Measurements from ENCODE around the gene MAS1L. TPM values are rescaled to one million over a fixed set of nuclear protein-coding genes. Genes with fewer than 3 reads are reported as not detected.
"Not testable (repeated sequence)": the region's sequence is repeated elsewhere in the genome, so short reads cannot be mapped to it uniquely, and the experiment has no call there.

Gene MAS1L
- total RNA-seq, 1 donor from 2014 or later, result 0.40 TPM

DNA sequence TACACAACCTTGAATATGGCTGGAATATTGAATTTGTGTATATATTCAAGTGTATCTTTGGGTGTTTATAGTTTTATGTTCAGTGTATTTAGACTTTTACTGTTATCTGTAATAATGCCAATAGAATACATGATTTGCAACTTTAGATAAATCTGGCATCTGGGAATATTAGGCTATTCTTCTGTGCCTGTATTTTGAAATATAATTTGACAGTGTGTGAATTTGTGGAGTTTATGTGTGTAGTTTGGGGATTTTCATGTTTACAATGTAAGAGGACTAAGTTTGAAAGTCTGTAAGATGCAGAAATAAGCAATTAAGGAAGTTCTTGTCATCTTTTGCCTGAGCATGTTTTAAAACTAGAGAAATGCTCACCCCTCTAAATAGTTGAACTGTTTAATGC lies 48.8 kb downstream of the MAS1L start, which contains the start of gene OR10C1:
Gene OR10C1 (plus strand): TSS at position 301 of the 400 bp plus-strand sequence. CDS start 710 bp downstream, outside the sequence.
- ATAC-seq (no peak), DNase-seq (no peak)
- intact Hi-C loops (cut with micrococcal nuclease), result no loop called here

DNA sequence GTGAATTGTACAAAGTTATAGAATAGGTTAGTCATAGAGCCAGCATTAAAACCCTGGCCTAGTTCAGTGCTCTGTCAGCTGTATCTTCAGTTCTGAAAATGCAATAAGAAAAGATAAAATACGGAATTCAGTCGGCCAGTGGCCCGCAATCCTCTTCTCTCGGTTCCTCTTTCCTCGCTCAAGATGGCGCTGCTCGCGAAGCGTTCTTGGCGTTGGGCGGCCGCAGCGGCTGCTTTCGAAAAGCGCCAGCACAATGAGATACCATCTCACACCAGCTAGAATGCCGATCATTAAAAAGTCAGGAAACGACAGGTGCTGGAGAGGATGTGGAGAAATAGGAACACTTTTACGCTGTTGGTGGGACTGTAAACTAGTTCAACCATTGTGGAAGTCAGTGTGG lies 51.0 kb downstream of the MAS1L start:
- ATAC-seq; DNase-seq; intact Hi-C loops (cut with micrococcal nuclease): not testable (repeated sequence)

Other genes with a start within 250 kb of the MAS1L start
- gene OR14J1, start 186.3 kb downstream of the MAS1L start, total RNA-seq, result not detected
- gene OR5V1, start 119.1 kb downstream of the MAS1L start, total RNA-seq, result not detected
- gene OR12D3, start 112.7 kb downstream of the MAS1L start, total RNA-seq, result not detected
- gene OR12D2, start 92.3 kb downstream of the MAS1L start, total RNA-seq, result not detected
- gene OR12D1, start 73.0 kb downstream of the MAS1L start, total RNA-seq, result not detected
- not detected for gene OR10C1, start 48.6 kb downstream of the MAS1L start, total RNA-seq
- not detected for gene OR11A1, start 30.9 kb downstream of the MAS1L start, total RNA-seq
- gene OR2H1, start 30.8 kb downstream of the MAS1L start, total RNA-seq, result not detected
- not detected for gene UBD, start 71.8 kb upstream of the MAS1L start, total RNA-seq
- gene OR2H2, start 97.2 kb upstream of the MAS1L start, total RNA-seq, result not detected
- 22.6 TPM for gene GABBR1, start 145.2 kb upstream of the MAS1L start, total RNA-seq
- 5.4 TPM for gene MOG, start 169.1 kb upstream of the MAS1L start, total RNA-seq
- not detected for gene ZFP57, start 193.2 kb upstream of the MAS1L start, total RNA-seq
- gene HLA-F, start 235.5 kb upstream of the MAS1L start, total RNA-seq, result 32.3 TPM